Measurements from ENCODE around the gene PREP.

PREP gene

DNA sequence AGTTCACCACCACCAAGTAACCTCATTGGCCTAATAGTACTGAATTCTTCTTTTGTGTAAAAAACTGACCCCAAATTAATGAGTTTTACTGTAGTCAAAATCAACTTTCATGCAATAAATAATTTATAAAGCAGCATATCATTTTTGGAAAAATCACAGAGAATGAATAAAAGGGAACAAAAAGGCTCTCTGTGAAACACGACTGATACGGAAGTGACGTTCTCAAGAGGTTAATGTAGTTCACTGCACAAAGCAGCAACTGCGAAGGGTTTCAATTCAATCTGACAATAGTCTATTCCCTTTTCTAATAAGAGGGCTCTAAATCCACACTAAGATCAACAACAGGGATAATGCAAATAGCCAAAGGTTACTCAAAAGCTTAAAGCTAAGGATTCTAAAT, 70.3 kb downstream of the PREP start:
- Histone ChIP-seq H3K9ac (ENCODE audit: low read depth, low read length) (no peak overlapping the region), H3K4me1 (ENCODE audit: control insufficient read depth, insufficient read depth, low read length) (no peaks in the 10 kb centered on the region), H3K27me3 (ENCODE audit: control insufficient read depth, insufficient read depth, low read length) (no peaks in the 10 kb centered on the region), H3K36me3 (ENCODE audit: control insufficient read depth, insufficient read depth, low read length) (peaks cover 3% of the 10 kb centered on the region), H3K9me3 (ENCODE audit: control insufficient read depth, insufficient read depth, low read length) (no peaks in the 10 kb centered on the region), H3K4me3 (ENCODE audit: low read depth, low read length) (no peak overlapping the region)

DNA sequence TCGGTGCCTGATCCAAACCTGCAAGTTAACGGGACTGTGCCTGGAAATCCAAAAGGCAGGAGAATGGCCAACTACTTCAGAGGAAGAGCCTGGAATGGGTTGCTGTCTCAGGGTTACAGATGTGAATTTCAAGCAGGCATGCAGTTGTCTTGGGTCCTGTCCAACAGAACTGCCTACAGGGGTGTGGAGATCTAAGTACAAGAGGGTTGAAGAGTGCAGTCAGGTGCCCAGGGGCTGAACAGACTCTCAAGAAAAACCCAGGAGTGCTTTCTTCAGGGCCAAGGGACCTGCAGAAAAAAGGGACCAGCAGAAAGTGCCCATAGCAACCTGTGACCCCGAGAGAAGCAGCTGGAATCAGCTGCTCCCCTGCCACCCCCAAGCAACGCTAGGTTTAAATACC, 71.0 kb downstream of the PREP start:
- Histone ChIP-seq H3K36me3 (ENCODE audit: control insufficient read depth, insufficient read depth, low read length) (peaks cover 3% of the 10 kb centered on the region), H3K4me1 (ENCODE audit: control insufficient read depth, insufficient read depth, low read length) (no peaks in the 10 kb centered on the region), H3K27me3 (ENCODE audit: control insufficient read depth, insufficient read depth, low read length) (no peaks in the 10 kb centered on the region), H3K9ac (ENCODE audit: low read depth, low read length) (no peak overlapping the region), H3K9me3 (ENCODE audit: control insufficient read depth, insufficient read depth, low read length) (no peaks in the 10 kb centered on the region), H3K4me3 (ENCODE audit: low read depth, low read length) (no peak overlapping the region)

DNA sequence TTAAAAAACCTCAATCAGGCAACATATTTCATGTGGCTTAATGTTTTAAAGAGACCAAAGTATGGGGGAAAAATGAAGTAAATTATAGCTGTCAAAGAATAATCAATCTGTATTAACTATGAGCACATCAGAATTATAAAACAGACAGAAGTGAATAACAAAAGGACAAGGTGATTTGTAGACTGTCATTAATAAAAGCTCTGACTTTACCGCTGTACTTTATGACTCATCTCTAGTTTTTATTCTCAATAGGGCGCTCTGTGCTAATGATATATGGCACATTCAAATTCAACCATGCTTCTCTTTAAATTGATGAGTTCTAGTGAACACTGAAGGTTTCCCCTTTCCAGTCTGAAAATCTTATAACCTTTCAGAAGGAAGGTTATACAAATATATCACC, 72.0 kb downstream of the PREP start:
- H3K36me3 ChIP-seq (ENCODE audit: control insufficient read depth, insufficient read depth, low read length) = peaks cover 3% of the 10 kb centered on the region
- H3K27me3 ChIP-seq (ENCODE audit: control insufficient read depth, insufficient read depth, low read length) = no peaks in the 10 kb centered on the region
- no peak overlapping the region for H3K4me3 ChIP-seq (ENCODE audit: low read depth, low read length)
- H3K4me1 ChIP-seq (ENCODE audit: control insufficient read depth, insufficient read depth, low read length) = no peaks in the 10 kb centered on the region
- H3K9ac ChIP-seq (ENCODE audit: low read depth, low read length) = no peak overlapping the region
- no peaks in the 10 kb centered on the region for H3K9me3 ChIP-seq (ENCODE audit: control insufficient read depth, insufficient read depth, low read length)

DNA sequence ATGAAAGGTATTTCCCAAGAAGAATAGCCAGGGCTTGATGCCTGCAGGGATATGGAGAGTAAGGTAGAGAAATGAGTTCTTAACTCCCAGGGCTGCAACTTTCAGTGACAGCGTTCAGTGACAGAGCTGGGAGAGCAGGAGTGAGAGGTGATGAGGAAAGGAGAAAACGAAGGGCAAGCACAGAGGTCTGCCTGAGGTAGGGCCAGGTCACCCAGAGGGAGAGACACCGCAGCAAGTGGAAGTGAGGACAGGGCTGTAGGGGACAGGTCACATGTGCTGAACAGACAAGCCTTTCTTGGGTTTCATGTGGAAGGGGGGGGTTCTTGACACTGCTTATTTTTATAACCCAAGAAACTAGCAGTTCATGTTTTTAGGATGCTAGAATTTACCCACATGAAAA, 72.5 kb downstream of the PREP start:
- no peaks in the 10 kb centered on the region for H3K4me1 ChIP-seq (ENCODE audit: control insufficient read depth, insufficient read depth, low read length)
- H3K9me3 ChIP-seq (ENCODE audit: control insufficient read depth, insufficient read depth, low read length) = no peaks in the 10 kb centered on the region
- peaks cover 3% of the 10 kb centered on the region for H3K36me3 ChIP-seq (ENCODE audit: control insufficient read depth, insufficient read depth, low read length)
- no peak overlapping the region for H3K4me3 ChIP-seq (ENCODE audit: low read depth, low read length)
- no peaks in the 10 kb centered on the region for H3K27me3 ChIP-seq (ENCODE audit: control insufficient read depth, insufficient read depth, low read length)
- H3K9ac ChIP-seq (ENCODE audit: low read depth, low read length) = no peak overlapping the region

DNA sequence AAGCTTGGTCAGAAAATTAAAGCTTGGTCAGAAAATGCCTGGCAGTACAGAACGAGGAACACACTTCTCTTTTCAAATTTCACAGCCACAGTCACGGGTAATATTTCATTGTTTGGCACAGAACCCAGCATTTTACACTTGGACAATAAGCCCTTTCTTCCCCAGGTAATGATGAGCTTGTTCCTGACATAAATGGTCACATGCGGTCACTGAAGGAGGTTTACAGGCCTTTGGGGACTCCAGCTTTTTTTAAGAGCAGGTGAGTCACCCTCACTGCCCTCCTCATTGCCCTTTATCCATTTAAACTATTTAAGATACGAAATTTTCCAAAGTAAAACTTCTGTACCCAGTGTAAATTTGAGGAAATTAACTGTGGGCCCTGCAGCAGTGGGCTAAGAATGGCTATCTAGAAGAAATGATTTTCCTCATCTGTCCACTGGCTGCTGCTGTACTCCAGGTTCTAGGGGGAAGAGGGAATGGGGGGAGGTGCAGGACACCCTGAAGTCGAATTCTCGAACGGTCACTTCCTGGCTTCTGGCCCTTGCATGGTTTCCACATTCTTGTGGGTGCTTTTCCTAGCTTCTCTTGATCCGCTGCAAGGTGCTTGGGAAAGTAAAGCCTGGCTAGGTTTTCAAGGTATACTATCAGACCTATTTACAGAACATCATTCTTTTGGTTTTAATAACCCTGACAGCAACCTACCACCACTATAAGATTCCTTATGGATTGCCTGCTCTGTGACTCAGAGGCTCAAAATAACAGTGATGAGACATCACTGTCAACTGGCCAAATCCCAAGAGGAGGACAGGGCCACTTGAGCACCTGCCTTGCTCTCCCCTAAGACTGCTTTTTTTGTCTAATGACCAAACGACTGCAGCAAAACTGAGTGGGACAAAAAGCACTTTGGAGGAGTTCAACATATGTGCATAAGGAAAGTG, 75.8 kb downstream of the PREP start:
- H3K27me3 ChIP-seq (ENCODE audit: control insufficient read depth, insufficient read depth, low read length) = no peaks in the 10 kb centered on the region
- no peaks in the 10 kb centered on the region for H3K9me3 ChIP-seq (ENCODE audit: control insufficient read depth, insufficient read depth, low read length)
- peaks cover 3% of the 10 kb centered on the region for H3K36me3 ChIP-seq (ENCODE audit: control insufficient read depth, insufficient read depth, low read length)
- H3K4me1 ChIP-seq (ENCODE audit: control insufficient read depth, insufficient read depth, low read length) = no peaks in the 10 kb centered on the region
- no peak overlapping the region for H3K4me3 ChIP-seq (ENCODE audit: low read depth, low read length)
- no peak overlapping the region for H3K9ac ChIP-seq (ENCODE audit: low read depth, low read length)

DNA sequence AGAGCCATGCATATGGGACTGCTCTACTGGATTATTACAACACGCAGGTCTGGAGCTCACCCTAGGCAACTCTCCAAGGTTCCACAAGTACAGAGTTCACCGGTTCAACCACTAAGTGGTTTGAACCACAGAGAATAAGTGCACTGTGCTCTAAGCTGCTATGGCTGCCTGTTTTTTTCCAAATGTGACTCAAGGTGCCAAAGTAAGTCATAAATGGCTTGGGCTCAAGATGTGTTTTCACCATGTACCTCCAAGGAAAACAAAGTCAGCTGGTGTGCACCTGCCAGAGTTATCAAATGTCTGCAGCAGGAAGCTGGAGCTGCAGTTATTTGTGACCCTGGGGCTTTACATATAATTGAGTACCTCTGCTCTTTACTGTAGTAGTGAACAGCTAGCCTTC, 76.7 kb downstream of the PREP start:
- peaks cover 3% of the 10 kb centered on the region for H3K36me3 ChIP-seq (ENCODE audit: control insufficient read depth, insufficient read depth, low read length)

DNA sequence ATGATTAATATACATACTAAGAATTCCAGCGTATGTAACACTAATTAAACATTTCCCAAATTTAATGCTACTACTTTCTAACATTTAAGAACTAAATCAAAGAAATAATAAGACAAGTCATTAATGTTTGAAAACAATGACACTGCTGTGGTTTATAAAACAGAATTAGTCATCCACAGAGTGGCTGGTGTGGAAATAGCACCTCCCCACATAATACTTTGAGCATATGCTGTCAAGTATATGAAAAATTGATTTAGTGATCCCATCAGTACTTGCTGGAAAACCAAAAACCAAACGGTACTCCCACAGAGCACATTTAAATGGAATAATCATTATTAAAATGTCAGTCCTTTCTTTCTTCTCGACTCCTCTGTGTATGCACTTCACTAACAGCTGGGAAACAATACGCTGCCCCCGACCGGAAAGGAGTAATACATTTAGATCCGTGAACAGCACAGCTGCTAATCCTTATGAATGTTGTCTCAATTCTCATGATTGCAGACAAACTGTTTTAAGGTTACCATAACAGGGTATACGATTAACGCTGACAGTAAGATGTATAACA, 78.4 kb downstream of the PREP start:
- Histone ChIP-seq H3K4me1 (ENCODE audit: control insufficient read depth, insufficient read depth, low read length) (no peaks in the 10 kb centered on the region), H3K36me3 (ENCODE audit: control insufficient read depth, insufficient read depth, low read length) (no peaks in the 10 kb centered on the region), H3K4me3 (ENCODE audit: low read depth, low read length) (no peak overlapping the region), H3K9me3 (ENCODE audit: control insufficient read depth, insufficient read depth, low read length) (no peaks in the 10 kb centered on the region), H3K9ac (ENCODE audit: low read depth, low read length) (no peak overlapping the region), H3K27me3 (ENCODE audit: control insufficient read depth, insufficient read depth, low read length) (no peaks in the 10 kb centered on the region)

More for the DNA sequence above, 76.7 kb downstream of the PREP start:
- H3K4me3 ChIP-seq (ENCODE audit: low read depth, low read length) = no peak overlapping the region
- no peaks in the 10 kb centered on the region for H3K9me3 ChIP-seq (ENCODE audit: control insufficient read depth, insufficient read depth, low read length)
- H3K9ac ChIP-seq (ENCODE audit: low read depth, low read length) = no peak overlapping the region
- no peaks in the 10 kb centered on the region for H3K4me1 ChIP-seq (ENCODE audit: control insufficient read depth, insufficient read depth, low read length)
- no peaks in the 10 kb centered on the region for H3K27me3 ChIP-seq (ENCODE audit: control insufficient read depth, insufficient read depth, low read length)

DNA sequence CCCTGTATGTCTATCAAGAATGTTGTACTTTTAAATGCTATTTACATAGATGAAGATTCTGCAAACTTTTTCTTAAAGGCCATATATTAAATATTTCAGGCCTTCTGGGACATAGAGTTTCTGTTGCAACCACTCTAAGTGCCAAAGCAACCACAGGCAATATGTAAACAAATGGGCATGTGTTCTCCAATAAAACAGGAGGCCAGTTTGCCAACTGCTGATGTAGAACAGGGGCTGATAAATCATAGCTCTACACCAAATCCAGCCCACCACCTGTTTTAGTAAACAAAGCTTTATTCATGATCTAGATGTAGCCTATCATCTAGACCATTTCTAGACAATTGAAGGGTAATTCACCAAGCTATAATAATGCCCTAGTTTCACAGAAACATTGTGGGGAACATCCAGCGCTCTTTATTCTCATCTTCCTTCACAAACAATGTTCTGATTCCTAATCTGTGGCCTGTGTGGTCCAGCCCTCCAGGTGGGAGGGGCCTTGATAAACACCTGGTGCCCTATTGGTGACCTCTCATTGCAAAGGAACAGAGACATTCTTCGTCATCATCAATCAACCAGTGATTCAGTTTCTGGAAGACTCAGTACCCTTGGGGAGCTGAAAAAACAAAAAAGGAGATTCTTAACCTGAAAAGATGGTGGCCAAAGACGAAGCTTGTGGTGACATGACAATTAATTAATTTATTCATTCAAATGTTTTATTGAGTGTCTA, 80.2 kb downstream of the PREP start:
- H3K4me3 ChIP-seq (ENCODE audit: low read depth, low read length) = no peak overlapping the region
- no peaks in the 10 kb centered on the region for H3K9me3 ChIP-seq (ENCODE audit: control insufficient read depth, insufficient read depth, low read length)
- no peaks in the 10 kb centered on the region for H3K36me3 ChIP-seq (ENCODE audit: control insufficient read depth, insufficient read depth, low read length)
- H3K4me1 ChIP-seq (ENCODE audit: control insufficient read depth, insufficient read depth, low read length) = no peaks in the 10 kb centered on the region
- no peaks in the 10 kb centered on the region for H3K27me3 ChIP-seq (ENCODE audit: control insufficient read depth, insufficient read depth, low read length)
- H3K9ac ChIP-seq (ENCODE audit: low read depth, low read length) = no peak overlapping the region

DNA sequence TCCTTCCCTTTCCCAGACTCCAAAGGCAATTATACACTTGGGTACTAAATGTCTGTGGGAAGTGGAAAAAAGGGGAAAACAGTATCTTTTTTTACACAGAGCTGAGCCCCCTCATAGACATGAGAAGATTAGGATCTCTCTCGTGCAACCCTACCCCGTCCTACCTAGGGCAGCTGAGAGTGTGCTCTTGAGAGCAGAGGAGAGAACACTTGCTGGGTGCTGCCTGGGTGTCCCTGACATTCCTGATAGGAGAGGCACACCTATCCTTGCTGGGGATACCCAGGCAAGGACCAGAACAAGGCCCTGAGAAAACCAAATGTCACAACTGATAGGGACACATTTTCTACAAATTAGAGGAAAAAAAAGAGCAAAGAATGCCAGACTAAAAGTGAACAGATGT, 81.2 kb downstream of the PREP start:
- Histone ChIP-seq H3K4me3 (ENCODE audit: low read depth, low read length) (no peak overlapping the region), H3K9me3 (ENCODE audit: control insufficient read depth, insufficient read depth, low read length) (no peaks in the 10 kb centered on the region), H3K9ac (ENCODE audit: low read depth, low read length) (no peak overlapping the region), H3K36me3 (ENCODE audit: control insufficient read depth, insufficient read depth, low read length) (no peaks in the 10 kb centered on the region), H3K27me3 (ENCODE audit: control insufficient read depth, insufficient read depth, low read length) (no peaks in the 10 kb centered on the region), H3K4me1 (ENCODE audit: control insufficient read depth, insufficient read depth, low read length) (no peaks in the 10 kb centered on the region)

DNA sequence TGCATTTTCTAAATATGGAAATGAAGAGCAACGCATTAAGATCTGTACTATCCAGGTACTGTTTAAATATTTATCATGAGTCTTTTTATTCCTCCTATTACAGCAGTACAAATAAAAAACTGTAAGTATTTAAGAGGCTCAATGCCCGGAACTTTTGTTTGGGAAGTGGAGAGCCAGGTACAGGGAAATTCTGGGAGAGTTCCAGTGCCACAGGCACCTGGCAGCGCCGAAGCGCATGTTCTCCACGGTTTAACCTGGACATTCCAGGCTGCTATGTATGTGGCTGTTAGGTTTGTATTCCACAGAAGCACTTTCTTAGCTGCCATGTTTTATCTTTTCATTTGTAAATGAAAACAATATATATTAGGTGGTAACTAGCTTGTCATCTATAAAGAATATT, 81.7 kb downstream of the PREP start:
- no peaks in the 10 kb centered on the region for H3K36me3 ChIP-seq (ENCODE audit: control insufficient read depth, insufficient read depth, low read length)
- no peaks in the 10 kb centered on the region for H3K27me3 ChIP-seq (ENCODE audit: control insufficient read depth, insufficient read depth, low read length)
- no peaks in the 10 kb centered on the region for H3K4me1 ChIP-seq (ENCODE audit: control insufficient read depth, insufficient read depth, low read length)
- no peak overlapping the region for H3K4me3 ChIP-seq (ENCODE audit: low read depth, low read length)
- H3K9ac ChIP-seq (ENCODE audit: low read depth, low read length) = no peak overlapping the region
- no peaks in the 10 kb centered on the region for H3K9me3 ChIP-seq (ENCODE audit: control insufficient read depth, insufficient read depth, low read length)

DNA sequence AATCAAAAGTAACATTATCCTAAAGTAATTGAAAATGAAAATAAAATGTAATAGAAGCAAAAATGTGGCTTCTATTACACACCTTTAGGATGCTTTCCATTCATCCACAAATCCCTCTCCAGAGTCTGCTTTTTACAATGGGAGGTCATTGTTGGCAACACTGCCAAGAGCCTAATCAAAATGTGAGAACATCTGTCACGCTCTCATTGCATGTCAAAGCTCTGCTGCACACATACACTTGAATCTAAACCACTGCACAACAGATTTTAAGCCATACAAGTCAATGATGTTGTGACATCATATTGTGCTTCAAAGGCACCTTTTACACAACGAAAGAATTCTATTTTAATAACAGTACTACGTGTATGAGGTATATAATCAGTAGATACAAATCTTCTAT, 82.1 kb downstream of the PREP start:
- Histone ChIP-seq H3K4me3 (ENCODE audit: low read depth, low read length) (no peak overlapping the region), H3K9me3 (ENCODE audit: control insufficient read depth, insufficient read depth, low read length) (no peaks in the 10 kb centered on the region), H3K36me3 (ENCODE audit: control insufficient read depth, insufficient read depth, low read length) (no peaks in the 10 kb centered on the region), H3K4me1 (ENCODE audit: control insufficient read depth, insufficient read depth, low read length) (no peaks in the 10 kb centered on the region), H3K27me3 (ENCODE audit: control insufficient read depth, insufficient read depth, low read length) (no peaks in the 10 kb centered on the region), H3K9ac (ENCODE audit: low read depth, low read length) (no peak overlapping the region)

DNA sequence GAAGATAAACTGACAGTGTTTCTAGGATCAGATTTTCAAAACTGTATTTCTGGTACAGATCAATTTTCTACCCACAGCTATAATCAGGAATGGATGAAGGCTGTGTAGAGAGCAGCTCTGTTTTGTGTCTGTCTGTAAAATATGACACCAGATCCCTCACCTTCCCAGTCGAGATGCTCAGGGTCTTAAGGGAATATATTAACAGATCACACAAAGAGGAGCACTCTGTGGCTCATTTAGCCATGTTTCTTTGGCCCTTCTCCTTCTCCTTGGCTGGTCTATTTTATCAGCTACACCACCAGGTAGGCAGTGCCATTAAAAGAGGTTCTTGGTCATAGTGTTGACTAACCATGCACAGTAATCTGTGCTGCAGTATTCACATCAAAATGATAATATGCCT, 82.6 kb downstream of the PREP start:
- Histone ChIP-seq H3K9ac (ENCODE audit: low read depth, low read length) (no peak overlapping the region), H3K36me3 (ENCODE audit: control insufficient read depth, insufficient read depth, low read length) (no peaks in the 10 kb centered on the region), H3K4me3 (ENCODE audit: low read depth, low read length) (no peak overlapping the region), H3K4me1 (ENCODE audit: control insufficient read depth, insufficient read depth, low read length) (no peaks in the 10 kb centered on the region), H3K9me3 (ENCODE audit: control insufficient read depth, insufficient read depth, low read length) (no peaks in the 10 kb centered on the region), H3K27me3 (ENCODE audit: control insufficient read depth, insufficient read depth, low read length) (no peaks in the 10 kb centered on the region)
